GM18502 (cell line): ENCODE measurements around the gene ADCY2.

Source experiments
- ATAC-seq: cut with Tn5 transposase; IDR thresholded peaks from one replicate; pipeline ENCODE4 v1.9.1; 2021; ENCODE audit warnings: mild to moderate bottlenecking; ENCODE audit not compliant: unreplicated experiment, poor library complexity

ADCY2 gene

DNA sequence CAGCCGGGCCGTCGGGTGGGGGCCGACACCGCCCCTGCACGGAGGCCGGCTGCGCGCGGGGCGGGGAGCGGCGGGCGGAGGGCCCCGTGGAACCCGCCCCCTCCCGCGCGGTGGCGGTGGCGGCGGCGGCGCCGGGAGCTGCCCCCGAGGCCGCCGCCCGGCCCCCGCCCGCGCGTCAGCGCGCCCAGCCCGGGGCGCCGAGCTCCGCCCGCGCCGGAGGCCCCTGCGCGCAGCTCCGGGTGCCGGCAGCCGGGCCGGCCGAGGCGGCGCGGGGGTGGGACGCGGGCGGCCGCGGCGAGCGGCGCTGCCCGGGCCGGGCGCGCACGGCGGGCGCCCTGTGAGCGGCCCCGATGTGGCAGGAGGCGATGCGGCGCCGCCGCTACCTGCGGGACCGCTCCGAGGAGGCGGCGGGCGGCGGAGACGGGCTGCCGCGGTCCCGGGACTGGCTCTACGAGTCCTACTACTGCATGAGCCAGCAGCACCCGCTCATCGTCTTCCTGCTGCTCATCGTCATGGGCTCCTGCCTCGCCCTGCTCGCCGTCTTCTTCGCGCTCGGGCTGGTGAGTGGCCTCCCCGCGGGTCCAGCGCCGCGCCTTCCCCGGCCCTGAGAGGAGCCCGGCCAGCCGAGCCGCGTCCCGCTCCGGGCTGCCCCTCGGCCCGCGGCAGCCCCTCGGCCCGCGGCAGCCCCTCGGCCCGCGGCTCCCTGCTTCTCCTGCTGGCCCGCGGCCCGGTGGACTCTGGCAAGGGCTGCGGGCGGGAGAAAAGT, at the start of gene ADCY2:
Gene ADCY2 (plus strand): TSS at position 192 of the 766 bp plus-strand sequence. CDS start 159 bp downstream, at position 351.
- no peak for ATAC-seq

DNA sequence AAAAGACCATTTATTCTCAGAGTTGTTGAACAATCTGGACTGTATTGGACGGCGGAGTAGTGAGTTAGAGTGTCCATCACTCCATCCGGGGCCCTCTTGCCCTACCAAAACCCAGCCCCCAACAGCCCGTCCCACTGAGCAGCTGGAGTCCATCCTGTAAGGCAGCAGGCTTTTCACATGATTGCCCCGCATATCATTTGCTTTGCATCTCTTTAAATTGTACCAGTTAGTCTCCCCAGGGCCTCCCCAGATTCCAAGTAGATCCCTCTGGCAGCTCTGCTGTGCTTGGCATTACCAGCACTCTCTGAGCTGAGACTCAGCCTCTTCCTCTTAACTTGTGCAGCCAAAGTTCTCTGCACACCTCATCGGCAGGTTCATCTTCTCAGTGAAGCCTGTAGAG, 48.6 kb upstream of the ADCY2 start:
- no peak for ATAC-seq

DNA sequence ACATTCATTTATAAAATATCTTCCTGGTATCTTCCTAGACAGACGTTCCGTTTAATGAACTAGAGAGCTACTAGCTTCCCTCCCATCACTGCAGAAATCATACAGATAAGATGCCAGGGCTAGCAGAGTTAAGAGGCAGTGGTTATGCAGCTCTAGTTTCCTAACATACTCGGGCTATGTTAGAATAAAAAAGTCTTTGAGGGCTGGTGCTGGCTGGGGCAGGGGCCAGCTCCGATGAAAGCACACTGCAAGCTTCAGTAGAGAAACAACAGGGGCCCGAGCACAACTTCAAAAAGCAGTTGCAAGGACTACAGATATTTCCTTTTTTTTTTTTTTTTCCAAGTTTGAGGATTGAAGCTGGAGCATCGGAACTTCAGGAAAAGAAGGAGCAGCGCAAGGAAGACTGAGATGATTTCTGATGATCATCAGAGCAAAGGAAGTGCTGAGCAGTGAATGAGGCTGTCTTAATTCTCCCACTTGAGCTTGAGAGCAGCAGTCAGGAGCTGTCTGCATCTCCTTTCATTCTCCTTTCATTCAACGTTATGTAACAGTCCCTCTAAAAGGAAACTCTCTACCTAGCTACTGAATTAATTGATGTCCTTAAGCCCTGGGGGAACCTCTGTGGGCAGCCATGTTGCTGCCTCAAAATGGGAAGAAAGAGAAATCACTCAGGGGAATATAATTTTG, 47.6 kb upstream of the ADCY2 start:
- ATAC-seq, result no peak

DNA sequence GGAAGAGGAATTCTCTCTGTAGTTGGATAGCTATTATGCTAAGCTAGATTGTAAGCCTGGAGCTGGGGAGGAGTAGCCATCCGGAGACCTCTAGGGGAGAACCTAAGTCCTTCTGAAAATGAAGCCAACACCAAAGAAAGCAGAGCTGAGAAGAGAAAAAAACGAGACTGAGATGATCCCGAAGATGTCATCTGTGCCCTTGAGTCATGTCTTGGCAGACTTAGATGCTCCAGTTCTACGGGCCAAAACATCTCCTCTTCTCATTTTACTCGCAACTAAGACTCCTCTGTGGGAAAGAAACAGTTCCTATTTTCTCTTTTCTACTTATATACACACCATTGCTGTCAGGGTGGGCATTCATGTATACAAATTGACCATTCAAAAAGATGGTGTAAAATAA, 34.3 kb upstream of the ADCY2 start:
- ATAC-seq, result no peak

DNA sequence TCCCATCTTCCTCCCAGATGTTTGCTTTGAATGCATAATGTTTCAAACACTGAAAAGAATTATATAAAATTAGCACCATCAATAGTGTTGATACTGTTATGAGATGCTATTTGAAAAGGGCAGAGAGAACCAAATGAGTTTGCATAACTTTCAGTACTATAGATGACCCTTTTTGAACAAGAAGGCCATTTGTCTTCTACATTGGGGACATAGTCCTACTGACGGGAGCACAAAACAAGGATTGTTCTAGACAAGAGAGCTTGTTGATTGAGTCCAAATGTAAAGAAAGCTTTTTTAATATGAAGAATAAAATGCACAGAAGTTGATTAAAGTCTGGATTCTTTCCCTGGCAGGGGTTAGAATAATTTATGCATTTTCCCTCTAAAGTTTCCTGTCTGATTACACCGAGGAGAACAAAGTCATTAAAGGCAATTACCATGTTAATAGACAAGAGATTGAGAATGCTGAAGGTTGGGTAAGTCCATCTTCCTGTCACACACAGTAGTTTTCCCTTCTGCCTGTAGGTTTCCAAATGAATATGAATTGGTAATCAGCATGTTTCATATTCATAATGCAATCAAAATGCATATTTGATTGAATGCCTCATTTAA, 32.8 kb upstream of the ADCY2 start:
- no peak for ATAC-seq

DNA sequence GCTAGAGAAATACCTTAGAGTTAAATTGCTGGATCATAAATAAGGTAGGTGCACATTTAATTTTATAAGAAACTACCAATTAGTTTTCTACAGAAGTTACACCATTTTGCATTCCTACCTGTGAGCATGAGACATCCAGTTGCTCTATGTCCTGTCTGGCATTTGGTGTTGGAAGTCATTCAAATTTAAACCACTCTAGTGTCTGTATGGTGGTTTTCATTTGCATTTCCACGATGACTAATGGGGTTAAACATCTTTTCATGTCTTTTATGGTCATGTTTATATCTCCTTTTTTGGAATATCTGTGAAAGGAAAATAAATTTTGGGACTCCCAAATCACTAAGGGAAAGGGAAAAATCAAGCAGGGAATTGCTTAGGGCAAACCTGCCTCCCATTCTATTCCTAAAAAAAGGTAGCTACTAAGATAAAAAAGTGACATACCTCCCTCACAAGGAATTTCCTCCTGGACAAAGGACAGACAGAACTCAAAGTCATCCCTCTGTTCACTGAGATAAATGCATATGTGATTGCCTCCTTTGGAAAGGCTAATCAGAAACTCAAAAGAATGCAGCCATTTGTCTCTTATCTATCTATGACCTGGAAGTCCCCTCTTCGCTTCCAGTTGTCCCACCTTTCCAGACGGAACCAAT, 31.6 kb upstream of the ADCY2 start:
- no peak for ATAC-seq

DNA sequence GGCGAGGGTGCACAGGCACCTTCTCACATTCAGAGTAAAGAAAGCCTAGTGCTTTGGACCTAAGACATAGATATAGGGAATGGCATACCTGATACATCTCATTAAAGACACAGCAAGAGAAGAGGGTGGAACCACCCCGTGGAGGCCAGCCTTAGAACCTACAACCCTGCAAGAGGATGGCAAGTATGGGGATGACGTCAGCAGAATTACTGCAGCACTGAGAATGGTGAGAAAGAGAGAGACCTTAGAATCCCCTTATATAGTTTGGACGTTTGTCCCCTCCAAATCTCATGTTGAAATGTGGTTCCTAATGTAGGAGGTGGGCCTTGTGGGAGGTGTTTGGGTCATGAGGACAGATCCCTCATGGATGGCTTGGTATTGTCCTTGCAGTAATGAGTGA, 28.2 kb upstream of the ADCY2 start:
- ATAC-seq, result no peak

DNA sequence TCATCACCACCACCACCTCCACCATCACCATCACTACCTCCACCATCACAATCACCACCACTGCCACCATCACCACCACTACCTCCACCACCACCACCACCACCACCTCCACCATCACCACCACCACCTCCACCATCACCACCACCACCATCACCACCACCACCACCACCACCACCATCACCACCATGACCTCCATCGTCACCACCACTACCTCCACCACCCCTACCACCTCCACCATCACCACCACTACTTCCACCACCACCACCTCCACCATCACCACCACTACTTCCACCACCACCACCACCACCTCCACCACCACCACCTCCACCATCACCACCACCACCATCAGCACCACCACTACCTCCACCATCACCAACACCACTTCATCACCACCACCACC, 23.5 kb upstream of the ADCY2 start:
- ATAC-seq, result no peak

DNA sequence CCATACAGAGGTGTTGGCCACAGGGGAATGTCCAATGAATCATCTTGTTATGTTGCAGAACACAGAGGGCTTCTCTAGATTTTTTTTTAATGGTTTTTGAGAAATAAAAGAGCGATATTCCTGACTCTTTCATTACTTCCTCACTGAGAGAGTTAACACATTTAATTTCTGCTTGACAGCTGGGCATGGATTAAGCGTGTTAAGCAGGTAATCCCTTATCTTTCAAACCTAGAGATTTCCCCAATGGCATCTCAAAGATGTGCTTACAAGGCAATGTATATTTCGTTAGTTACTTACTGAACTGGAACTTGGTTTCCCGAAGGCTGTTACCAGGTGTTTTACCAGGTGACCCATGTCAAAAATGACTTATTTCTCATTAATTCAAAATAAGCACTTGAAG, 21.8 kb upstream of the ADCY2 start:
- ATAC-seq, result no peak

DNA sequence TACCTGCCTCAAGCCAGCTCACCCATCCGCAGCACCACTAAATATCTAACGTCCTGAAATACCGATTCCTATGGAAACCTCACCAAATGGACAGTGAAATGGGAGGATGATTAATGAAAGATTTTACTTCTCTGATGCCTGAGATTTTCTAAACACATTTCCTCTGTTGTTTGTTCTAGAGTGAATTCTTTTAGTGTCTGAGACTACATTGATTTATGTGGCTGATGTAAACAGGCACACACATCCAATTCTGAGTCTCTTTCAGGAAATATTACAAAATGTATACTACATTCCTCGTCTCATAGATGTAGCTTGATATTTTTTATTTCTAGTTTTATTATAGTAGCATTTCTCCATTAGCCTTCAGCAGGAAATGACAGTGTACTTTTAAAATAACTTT, 20.5 kb upstream of the ADCY2 start:
- no peak for ATAC-seq

DNA sequence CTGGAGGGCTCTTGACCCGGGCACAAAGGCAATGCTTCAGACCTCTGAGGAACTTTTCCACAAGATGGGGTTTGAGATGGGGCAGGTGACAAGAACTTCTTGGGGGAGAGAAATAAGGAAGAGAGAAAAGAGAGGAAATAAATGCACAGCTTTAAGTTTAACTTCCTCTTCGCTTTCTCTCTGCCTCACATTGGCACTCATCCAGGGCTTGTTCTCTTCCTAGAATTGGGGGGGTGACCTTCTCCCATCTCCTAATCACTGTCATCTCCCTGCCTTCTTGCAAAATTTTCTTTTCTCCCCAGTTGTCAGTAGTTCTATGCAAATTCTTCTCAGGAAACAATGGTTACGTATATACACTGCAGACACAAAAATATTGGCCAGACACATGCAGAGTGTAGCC, 19.1 kb upstream of the ADCY2 start:
- ATAC-seq, result no peak

DNA sequence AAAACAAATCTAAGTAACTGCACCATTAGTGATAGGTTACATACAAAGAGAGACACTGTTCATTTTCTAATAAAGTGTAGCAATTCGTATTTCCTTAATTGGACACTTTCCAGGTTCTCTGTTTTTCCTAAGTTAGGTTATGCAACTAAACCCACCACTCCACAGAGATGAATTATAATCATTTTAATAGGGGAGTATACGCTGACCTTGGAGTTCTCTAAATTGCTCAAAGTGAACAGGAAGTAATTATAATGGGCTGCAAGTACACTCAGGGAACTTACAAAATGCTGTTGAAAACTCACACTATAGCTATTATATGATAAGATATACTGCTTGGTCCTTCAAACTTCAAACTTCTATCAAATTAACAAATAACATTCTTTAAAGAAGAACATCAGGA, 18.2 kb upstream of the ADCY2 start:
- no peak for ATAC-seq

DNA sequence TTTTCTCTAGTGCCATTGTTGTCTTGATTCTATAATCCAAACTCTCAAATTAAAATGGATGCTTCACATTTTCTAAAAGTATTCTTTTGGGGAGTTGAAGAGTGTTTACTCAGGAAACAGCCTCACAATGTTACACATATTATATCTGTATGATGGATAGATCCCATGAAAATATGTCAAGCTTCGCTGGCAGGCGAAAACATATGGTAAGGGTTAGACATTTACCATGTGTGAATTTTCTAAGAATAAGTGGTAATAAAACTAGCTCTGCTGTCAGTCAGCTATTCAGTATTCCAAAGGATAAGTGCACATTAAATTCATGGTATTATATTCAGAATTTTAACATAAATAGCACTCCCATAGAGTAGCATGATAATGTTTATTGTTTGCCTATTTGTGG, 13.3 kb upstream of the ADCY2 start:
- ATAC-seq, result no peak

DNA sequence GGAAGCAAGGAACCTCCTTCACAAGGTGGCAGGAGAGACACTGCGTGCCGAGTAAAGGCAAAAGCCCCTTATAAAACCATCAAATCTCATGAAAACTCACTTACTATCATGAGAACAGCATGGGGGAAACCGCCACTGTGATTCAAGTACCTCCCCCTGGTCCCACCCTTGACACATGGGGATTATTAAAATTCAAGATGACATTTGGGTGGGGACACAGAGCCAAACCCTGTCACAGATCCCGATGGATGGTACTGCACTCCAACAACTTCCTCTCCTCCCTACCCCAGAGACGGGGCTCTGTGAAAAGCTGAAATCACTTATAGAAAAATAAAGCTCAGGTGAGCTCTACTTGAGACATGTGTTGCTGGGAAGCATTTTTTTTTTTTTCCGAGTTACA, 10.3 kb upstream of the ADCY2 start:
- no peak for ATAC-seq

DNA sequence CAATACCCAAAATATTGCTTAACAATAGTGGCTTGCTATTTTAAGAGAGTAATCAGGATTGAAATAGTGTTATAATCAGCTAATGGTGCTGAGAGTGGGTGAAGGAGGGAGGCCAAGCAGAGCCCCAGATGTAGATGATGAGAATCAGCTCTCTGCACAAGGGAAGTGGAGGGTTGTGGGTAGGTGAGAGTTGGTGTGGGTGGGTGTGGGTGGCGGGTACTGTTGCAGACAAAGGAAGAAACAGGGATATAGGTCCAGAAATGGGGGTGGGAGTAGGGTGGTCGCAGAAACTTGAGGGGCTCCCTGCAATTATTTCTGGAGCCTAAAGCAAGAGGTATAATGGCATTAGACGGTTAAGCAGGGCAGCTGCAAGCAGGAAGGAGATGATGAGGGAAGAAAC, 7.4 kb upstream of the ADCY2 start:
- no peak for ATAC-seq

DNA sequence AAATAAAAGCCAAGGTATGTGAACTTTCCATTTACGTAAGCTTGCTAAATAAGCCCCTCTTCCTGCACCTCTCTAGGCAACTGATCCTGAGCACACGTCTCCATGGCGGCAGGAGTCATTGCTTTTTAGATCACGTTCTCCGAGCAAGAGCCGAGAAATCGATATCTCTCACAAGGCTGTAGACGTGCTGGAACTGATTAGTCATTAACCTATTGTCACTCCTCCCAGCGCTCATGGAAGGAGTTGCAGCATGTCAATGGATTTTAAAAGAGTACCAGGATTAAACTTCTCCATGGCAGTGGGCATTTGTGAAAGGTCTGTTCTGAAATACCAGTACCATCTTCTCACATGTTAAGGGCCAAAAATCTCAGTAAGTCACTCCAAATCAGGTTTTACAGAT, 4.7 kb upstream of the ADCY2 start:
- no peak for ATAC-seq

DNA sequence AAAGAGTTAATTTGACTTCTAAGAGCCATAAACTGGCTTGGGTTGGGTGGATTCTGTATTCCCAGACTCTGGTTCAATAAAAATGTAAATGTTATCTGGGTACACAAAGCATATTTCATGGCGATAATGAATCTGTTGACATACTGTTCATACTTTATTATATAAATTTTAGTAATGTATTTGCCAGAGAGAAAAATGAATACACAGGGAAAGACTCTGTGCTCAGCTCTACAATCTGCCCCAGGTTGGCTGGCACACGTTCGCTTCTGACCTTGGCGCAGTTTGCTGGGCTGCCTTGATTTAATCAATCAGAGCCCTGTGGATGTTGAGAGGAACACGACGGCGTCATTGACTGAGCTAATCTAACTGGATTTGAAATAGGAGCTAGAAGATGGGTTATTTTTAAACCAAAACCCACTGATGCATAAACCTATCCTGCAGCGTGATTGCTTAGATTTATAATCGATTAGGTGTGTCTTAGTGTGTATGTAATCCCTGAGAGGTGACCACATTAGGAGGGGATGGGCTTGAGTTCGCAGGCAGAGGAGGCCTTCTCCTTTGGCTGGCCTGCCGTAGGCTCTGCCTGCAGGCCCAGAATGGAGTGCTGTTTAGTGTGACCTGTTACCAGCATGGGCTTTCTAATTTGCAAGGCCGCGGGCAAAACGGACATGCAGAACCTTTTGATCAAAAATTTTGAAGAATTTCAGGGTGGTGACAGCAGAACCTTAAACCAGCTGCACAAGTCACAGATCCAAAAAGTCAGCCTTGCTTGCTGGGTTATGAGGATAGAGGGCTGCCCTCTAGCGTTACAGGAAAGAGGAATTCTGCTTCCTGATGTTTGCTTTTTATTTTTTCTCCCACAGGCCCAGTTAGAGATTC, 3.9 kb upstream of the ADCY2 start:
- ATAC-seq, result no peak

DNA sequence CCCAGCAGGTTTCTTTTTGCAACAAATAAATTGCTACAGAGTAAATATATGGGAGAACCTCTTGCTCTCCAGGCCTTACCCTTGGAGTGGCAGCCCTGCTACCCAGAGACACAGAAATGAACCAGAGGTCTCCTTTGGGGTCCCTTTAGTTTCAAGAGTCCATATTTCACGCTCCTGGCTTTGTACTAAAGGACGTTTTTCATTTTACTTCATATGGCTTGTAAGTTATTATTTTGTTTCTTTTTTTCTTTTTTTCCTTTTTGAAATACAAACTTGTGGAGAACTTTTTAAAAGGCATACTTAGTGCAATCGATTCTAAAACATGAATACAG, 3.3 kb upstream of the ADCY2 start:
- ATAC-seq, result no peak

DNA sequence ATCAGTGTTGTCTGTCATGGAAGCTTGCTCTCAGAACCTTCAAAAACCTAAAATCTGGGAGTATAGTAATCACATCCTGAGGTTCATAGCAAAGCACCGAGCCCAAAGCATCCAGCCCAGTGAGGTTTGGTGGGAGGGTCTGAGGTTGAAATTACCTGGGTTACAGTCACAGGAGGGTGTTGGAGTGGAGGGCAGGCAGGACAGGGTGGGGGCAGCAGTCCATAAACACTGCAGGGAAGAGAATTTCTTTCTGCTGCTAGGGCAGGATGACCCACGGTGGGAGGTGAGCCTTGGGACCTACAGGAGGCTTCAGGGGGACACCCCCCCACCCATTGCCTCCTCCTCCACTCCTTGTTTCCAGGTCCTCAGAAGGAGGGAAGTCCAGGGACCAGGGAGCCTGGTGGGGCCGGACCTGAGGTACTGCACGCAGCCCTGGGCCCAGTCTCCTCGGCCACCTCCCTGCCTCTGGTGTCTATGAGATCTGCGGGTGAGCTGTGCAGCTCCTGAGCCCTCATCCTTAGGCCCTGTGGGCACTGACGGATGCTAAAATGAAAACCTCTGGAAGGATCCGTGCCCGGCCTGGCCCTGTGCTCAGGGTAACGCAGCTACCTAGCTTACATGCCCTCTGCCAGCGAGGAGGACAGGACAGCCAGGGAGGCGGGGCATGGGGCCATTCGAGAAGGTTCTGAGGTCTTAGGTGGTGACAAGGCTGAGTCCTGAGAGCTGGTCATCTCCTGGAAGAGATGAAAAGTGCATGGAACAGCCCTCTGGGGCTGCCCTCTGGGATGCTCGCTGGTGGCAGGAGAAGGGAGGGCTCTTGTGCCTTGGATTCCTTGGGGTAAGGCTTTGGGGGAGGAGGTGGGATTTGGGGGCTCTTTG, 1.8 kb upstream of the ADCY2 start:
- ATAC-seq, result no peak
